ENCODE measurements around the gene ARID3B.

GRCh38 chr15:74641151-74641550 lies 100.1 kb downstream of the ARID3B start:
- no peak for TF ChIP-seq CTCF (IDR thresholded peaks at IDR 0.05)
- TF ChIP-seq POLR2AphosphoS5 (IDR thresholded peaks at IDR 0.05; ENCODE audit: low read depth, low read length), result no peak
- TF ChIP-seq TCF7L2 (IDR thresholded peaks at IDR 0.05; ENCODE audit: low read depth, low read length), result no peak

Data from Panc1 (cell line).